Karpas-422 (cell line): Measurements from ENCODE around the gene TMC3. TPM values are rescaled to one million over a fixed set of nuclear protein-coding genes. Genes with fewer than 3 reads are reported as not detected.
"Not testable (repeated sequence)": the region's sequence is repeated elsewhere in the genome, so short reads cannot be mapped to it uniquely, and the experiment has no call there.

Experiments
- DNase-seq: peaks from one replicate; pipeline ENCODE4 v3.0.0-alpha.2; 2015
- H2AFZ ChIP-seq: fragments of 200-600 bp; sonication (generic); 2 replicates; pipeline ENCODE4 v1.6.1; 2014; ENCODE audit warnings: antibody characterized with exemption, low read length, mixed read lengths
- H3K27ac ChIP-seq: fragments of 200-600 bp; sonication (generic); 2 replicates; pipeline ENCODE4 v1.5.1; 2014; ENCODE audit warnings: mild to moderate bottlenecking, low read length, moderate library complexity
- H3K27me3 ChIP-seq: fragments of 200-600 bp; sonication (generic); 2 replicates; pipeline ENCODE4 v1.6.1; 2014; ENCODE audit warnings: low read length, mixed read lengths
- H3K36me3 ChIP-seq: fragments of 200-600 bp; sonication (generic); 2 replicates; pipeline ENCODE4 v1.6.1; 2014; ENCODE audit warnings: low read length, mixed read lengths; ENCODE audit not compliant: insufficient read depth
- H3K4me1 ChIP-seq: fragments of 200-600 bp; sonication (generic); 2 replicates; pipeline ENCODE4 v1.6.1; 2014; ENCODE audit warnings: mild to moderate bottlenecking, low read length, mixed read lengths
- H3K4me2 ChIP-seq: fragments of 200-600 bp; sonication (generic); 2 replicates; pipeline ENCODE4 v1.6.1; 2014; ENCODE audit warnings: low read length, low read depth, mild to moderate bottlenecking; ENCODE audit not compliant: poor library complexity, severe bottlenecking
- H3K4me3 ChIP-seq: fragments of 200-600 bp; sonication (generic); 2 replicates; pipeline ENCODE4 v1.5.1; 2014; ENCODE audit warnings: mild to moderate bottlenecking, antibody characterized with exemption, low read length, mixed read lengths
- H3K79me2 ChIP-seq: fragments of 200-600 bp; sonication (generic); 2 replicates; pipeline ENCODE4 v1.6.1; 2014; ENCODE audit warnings: mild to moderate bottlenecking, low read length, mixed read lengths
- H3K9ac ChIP-seq: fragments of 200-600 bp; sonication (generic); 2 replicates; pipeline ENCODE4 v1.6.0; 2014; ENCODE audit warnings: low read length
- H3K9me2 ChIP-seq: fragments of 200-600 bp; sonication (generic), shearing (Covaris generic); replicated peaks from 2 replicates; pipeline ENCODE4 v1.6.0; 2014; ENCODE audit warnings: mild to moderate bottlenecking, low read length, moderate library complexity; ENCODE audit not compliant: insufficient read depth
- H3K9me3 ChIP-seq: fragments of 300-700, 200-600 bp; sonication (generic); 2 replicates; pipeline ENCODE4 v1.6.1; 2014; ENCODE audit warnings: low read length, mixed read lengths
- H4K20me1 ChIP-seq: fragments of 200-600 bp; sonication (generic); 2 replicates; pipeline ENCODE4 v1.6.1; 2014; ENCODE audit warnings: mild to moderate bottlenecking, antibody characterized with exemption, low read length, low read depth; ENCODE audit not compliant: insufficient read depth
- total RNA-seq: library from RNA; depleted of rRNA; stranded (reverse); fragments of >200 nt; shearing (Covaris generic); gene quantifications from 2 replicates; pipeline ENCODE4 v1.2.3, GENCODE V29; 2014; ENCODE audit warnings: low replicate concordance

The TMC3 gene
- total RNA-seq, 1 experiment from 2014 or later: not detected

DNA sequence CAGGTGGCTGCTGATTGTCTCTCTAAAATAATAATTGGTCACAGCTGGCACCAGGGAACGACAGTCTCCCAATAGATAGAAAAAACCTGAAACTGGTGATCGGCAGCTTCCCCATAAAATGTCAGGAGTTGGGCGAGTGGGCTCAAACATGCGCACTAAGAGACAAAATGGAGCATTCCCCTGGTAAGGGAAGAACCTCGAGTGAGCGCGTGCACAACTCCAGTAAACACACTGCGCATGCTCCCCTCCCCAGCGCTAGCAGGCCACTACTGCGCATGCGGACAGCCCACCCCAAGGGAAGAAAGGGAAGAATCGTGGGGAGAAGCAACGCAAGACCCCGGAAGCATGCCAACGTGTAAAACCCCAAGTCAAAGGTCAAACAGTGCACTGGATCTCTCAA is 42.4 kb downstream of the TMC3 start:
- Histone ChIP-seq H3K9me3 (no peaks in the 10 kb centered on the region), H3K4me1 (no peaks in the 10 kb centered on the region), H3K36me3 (no peaks in the 10 kb centered on the region), H3K4me2 (no peak overlapping the region), H3K9me2 (no peaks in the 10 kb centered on the region), H3K4me3 (no peak overlapping the region), H3K9ac (no peak overlapping the region), H3K27me3 (no peaks in the 10 kb centered on the region), H3K27ac (no peak overlapping the region), H3K79me2 (no peaks in the 10 kb centered on the region), H4K20me1 (no peaks in the 10 kb centered on the region), H2AFZ (no peak overlapping the region)
- DNase-seq: no peak

DNA sequence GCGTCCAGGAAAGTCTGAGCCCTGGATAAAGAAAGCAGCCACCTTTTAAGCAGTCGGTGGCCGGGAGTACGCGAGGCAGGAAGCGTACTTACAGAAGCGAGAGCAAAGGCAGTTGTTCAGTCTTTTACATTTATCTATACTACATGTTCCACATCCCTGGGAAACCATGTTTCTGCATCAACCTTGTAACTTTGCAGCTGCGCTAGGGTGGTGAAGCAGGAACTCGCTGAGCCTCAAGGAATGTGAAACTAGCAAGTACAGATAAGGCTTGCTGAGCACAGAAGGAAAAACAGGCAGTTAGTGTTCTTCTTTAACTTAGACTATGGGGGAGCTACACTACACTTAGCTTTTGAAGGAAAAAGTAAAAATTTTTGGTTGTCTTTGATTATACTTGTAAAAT is 42.9 kb downstream of the TMC3 start:
- H3K36me3 ChIP-seq, H3K9me2 ChIP-seq, H3K27me3 ChIP-seq, H2AFZ ChIP-seq, H4K20me1 ChIP-seq, H3K79me2 ChIP-seq, DNase-seq, H3K4me3 ChIP-seq, H3K4me2 ChIP-seq, H3K9me3 ChIP-seq, H3K27ac ChIP-seq, H3K4me1 ChIP-seq, H3K9ac ChIP-seq: not testable (repeated sequence)

DNA sequence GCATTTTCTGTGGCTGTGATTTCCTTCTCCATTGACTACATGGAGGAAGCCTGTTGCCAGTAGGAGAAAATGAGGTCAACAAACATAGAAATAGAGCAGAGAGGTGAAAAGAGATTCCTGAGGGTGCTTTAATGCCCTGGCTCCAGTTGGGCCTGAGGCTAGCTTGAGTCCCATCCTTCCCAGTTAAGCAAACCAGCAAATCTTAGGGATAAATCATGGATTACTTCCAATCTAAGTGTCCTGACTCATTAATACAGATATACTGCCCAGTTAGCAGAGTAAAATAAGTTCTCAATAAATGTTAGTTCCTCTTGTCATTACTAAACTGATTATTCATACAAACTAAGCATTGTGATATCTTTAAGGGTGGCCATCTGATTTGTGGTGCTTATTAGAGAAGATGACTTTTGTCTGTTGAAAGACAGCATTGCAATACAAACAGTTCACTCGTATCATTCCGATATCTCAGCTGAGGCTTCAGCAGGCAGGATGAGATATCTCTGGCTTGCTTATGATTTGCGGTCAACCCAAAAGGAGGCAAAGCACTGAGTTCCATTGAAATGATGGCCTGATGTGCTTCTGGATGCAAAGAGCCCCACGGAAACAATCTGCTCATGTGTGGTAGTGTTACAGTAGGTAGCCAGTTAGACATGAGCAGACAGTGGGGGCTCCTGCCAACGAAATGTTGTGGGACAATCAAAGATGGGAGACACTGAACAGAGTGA is 43.5 kb downstream of the TMC3 start:
- Histone ChIP-seq H3K9ac (no peak overlapping the region), H3K36me3 (no peaks in the 10 kb centered on the region), H2AFZ (no peak overlapping the region), H3K4me1 (no peaks in the 10 kb centered on the region), H3K79me2 (no peaks in the 10 kb centered on the region), H4K20me1 (no peaks in the 10 kb centered on the region), H3K9me2 (no peaks in the 10 kb centered on the region), H3K27me3 (no peaks in the 10 kb centered on the region), H3K27ac (no peak overlapping the region), H3K4me2 (no peak overlapping the region), H3K9me3 (no peaks in the 10 kb centered on the region), H3K4me3 (no peak overlapping the region)
- DNase-seq: no peak

DNA sequence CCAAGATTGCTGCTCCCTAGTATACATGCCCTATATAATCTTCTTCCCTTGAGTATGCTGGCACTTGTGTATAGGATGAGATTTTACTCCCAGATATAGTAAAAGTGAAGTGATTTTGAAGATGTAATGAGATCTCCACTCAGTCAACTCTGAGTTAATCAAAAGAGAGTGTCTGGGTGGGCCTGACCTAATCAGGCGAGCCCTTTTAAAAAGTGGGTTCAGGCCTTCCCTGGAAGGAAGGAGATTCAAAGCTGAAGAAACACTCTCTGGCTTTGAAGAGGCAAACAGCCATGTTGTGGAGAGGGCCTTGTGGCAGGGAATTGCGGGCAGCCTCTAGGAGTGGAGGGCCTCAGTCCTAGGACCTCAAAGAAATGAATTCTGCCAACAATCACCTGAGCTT is 44.6 kb downstream of the TMC3 start:
- H2AFZ ChIP-seq: no peak overlapping the region
- H3K4me3 ChIP-seq: no peak overlapping the region
- no peaks in the 10 kb centered on the region for H3K9me3 ChIP-seq
- no peaks in the 10 kb centered on the region for H3K9me2 ChIP-seq
- H3K4me1 ChIP-seq: peaks cover 3% of the 10 kb centered on the region
- H3K27ac ChIP-seq: no peak overlapping the region
- DNase-seq: no peak
- H3K27me3 ChIP-seq: no peaks in the 10 kb centered on the region
- no peaks in the 10 kb centered on the region for H3K79me2 ChIP-seq
- no peak overlapping the region for H3K9ac ChIP-seq
- no peaks in the 10 kb centered on the region for H4K20me1 ChIP-seq
- H3K4me2 ChIP-seq: no peak overlapping the region
- H3K36me3 ChIP-seq: no peaks in the 10 kb centered on the region

DNA sequence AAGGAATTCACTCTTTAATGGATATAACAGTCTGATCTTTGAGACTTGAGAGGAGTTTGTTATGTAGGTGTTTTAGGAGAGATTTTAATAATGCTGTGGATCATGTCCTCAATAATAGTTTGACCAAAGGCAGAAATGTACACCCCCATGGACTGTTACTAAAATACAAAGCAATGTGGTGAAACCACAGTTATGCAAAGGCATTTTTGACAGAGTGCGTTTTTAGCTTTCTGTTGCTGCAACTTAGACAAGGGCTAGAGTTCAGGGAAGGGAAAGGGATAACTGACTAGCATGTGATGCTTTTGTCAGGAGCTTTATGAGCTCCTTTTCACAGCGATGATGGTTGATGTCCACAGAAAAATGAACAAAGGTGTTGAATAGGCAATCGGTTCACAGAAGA is 46.5 kb downstream of the TMC3 start:
- Histone ChIP-seq H4K20me1 (no peaks in the 10 kb centered on the region), H3K9me2 (no peaks in the 10 kb centered on the region), H3K79me2 (no peaks in the 10 kb centered on the region), H2AFZ (no peak overlapping the region), H3K4me1 (peaks cover 10% of the 10 kb centered on the region), H3K27me3 (no peaks in the 10 kb centered on the region), H3K4me2 (no peak overlapping the region), H3K27ac (no peak overlapping the region), H3K36me3 (no peaks in the 10 kb centered on the region), H3K9ac (no peak overlapping the region), H3K4me3 (no peak overlapping the region), H3K9me3 (no peaks in the 10 kb centered on the region)
- no peak for DNase-seq

DNA sequence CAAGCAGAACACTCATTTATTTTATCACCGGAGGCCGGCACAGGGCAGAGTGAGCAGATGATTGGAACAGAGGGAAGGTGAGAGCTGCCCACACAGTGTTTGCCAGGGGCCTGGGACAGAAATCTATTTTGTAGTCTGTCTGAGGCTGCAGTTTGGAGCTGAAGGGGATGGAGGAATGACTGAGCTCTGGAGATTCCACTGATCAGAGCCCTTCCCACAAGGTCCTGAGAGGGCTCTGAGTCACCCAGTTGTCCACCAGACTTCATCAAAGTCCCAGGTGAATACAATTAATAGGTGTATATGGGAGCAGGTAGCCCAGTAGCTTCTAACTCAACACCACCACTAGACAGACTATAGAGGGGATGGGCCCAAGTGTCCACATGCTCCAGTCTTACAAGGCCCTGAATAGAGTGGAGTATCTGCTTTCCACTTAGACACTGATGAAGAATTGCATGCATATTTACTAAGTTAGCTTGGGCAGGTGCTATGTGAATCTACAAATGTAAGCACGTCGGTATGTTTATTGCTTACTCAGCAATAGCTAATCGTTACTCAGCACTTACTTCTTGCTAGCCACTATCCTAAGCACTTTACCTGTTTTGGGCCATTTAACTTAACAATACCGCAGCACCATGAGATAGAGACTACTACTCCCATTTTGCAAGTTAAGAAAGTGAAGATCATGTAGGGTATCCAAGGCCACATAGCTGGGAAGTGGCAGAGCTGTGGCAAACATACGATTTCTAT is 47.4 kb downstream of the TMC3 start:
- H3K9ac ChIP-seq: no peak overlapping the region
- no peaks in the 10 kb centered on the region for H3K27me3 ChIP-seq
- no peak for DNase-seq
- H3K27ac ChIP-seq: no peak overlapping the region
- H3K36me3 ChIP-seq: no peaks in the 10 kb centered on the region
- H3K4me2 ChIP-seq: no peak overlapping the region
- H3K4me3 ChIP-seq: no peak overlapping the region
- no peak overlapping the region for H2AFZ ChIP-seq
- no peaks in the 10 kb centered on the region for H3K9me2 ChIP-seq
- no peaks in the 10 kb centered on the region for H3K9me3 ChIP-seq
- H3K79me2 ChIP-seq: no peaks in the 10 kb centered on the region
- H4K20me1 ChIP-seq: no peaks in the 10 kb centered on the region
- H3K4me1 ChIP-seq: peaks cover 10% of the 10 kb centered on the region

DNA sequence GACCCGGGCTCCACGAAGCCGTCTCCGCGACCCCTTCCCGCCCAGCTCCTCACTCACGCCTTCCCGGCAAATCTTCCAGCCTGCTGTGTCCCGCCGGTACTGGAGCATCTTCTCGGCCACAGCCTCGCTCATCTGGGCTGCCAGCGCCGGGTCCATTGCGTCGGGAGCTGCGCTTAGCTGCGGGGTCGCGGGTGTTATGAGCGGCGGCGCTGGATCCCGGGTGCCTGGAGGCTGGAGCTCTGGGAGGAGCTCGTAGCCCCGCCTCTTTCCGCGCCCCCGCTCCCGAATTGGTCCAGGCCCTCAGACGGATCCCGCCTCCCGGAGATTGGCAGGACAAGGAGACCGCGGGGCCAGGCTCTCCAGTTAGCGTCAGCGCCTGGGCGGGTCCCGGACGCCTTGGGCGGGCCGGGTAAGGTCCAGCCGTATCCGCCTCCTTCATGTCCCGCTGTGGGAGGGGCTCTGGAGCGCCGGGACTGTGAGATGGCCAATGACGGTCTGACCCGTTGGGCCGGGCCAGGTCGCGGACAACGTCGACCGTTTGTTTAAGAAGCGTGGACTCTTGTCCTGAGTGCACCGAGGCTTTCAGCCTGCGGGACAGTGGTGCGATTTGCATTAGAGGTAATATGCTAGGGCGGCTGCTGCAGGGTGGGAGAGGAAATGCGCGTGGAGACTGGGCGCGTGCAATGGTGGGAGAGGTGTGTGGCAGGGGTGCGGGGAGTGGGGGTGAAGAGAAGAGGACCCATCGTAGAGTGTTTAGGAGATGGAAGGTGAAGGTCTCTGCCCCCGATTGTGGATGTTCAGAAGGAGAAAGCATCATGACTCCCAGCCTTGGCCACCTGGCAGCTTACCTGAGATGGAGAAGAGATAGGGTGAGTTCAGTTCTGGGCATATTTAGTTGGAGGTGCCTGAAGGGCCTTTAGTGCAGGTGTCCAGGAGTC is 49.8 kb downstream of the TMC3 start, which contains the start of gene STARD5:
STARD5 (minus strand) TSS at position 198 of the 938 bp plus-strand sequence; CDS start at position 156, 42 bp downstream.
- H3K9me2 ChIP-seq: no peaks in the 10 kb centered on the region
- H3K4me2 ChIP-seq: peak within 1 kb of the TSS; percentile 84

DNA sequence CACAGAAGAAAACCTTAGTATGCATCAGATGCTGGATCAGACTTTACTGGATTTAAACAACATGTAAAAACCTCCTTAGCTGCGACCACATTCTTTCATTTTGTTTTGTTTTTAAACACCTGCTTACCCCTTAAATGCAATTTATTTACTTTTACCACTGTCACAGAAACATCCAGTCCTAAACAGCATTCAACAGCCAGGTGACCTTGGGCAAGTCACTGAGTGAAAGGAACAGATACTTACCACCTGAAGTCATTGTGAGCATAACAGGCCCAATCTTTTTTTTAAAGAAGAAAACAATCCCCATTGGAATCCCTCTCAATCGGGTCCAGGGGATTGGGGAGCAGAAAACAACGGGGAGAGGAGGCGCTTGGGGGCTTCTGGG is 50.5 kb downstream of the TMC3 start:
- Histone ChIP-seq H3K4me3 (peak overlapping the region; percentile 76), H2AFZ (peak overlapping the region; percentile 94), H3K9ac (peak overlapping the region; percentile 73), H3K27ac (no peak overlapping the region), H3K9me3 (no peaks in the 10 kb centered on the region), H3K27me3 (no peaks in the 10 kb centered on the region), H3K4me1 (peaks cover 10% of the 10 kb centered on the region), H4K20me1 (no peaks in the 10 kb centered on the region), H3K36me3 (no peaks in the 10 kb centered on the region), H3K4me2 (peak overlapping the region; percentile 84), H3K79me2 (no peaks in the 10 kb centered on the region), H3K9me2 (no peaks in the 10 kb centered on the region)
- DNase-seq: no peak

More for the DNA sequence above, 49.8 kb downstream of the TMC3 start, which contains the start of gene STARD5:
- H3K9me3 ChIP-seq: no peaks in the 10 kb centered on the region
- H3K27ac ChIP-seq: no peak within 1 kb of the TSS
- peak; percentile 98 for DNase-seq
- H3K79me2 ChIP-seq: no peaks in the 10 kb centered on the region
- peak within 1 kb of the TSS; percentile 73 for H3K9ac ChIP-seq
- peaks cover 10% of the 10 kb centered on the region for H3K4me1 ChIP-seq
- H3K27me3 ChIP-seq: no peaks in the 10 kb centered on the region
- H3K36me3 ChIP-seq: no peaks in the 10 kb centered on the region
- H3K4me3 ChIP-seq: peak within 1 kb of the TSS; percentile 76
- no peaks in the 10 kb centered on the region for H4K20me1 ChIP-seq
- peak within 1 kb of the TSS; percentile 94 for H2AFZ ChIP-seq
